Loucy (cell line): ENCODE results near the gene CCDC102B.
"Not testable (repeated sequence)": the region's sequence is repeated elsewhere in the genome, so short reads cannot be mapped to it uniquely, and the experiment has no call there.

Experiments
- H2AFZ ChIP-seq: fragments of 200-600 bp; sonication (generic); 2 replicates; pipeline ENCODE4 v1.6.0; 2016; ENCODE audit warnings: antibody characterized with exemption, mild to moderate bottlenecking, low read length, moderate library complexity
- H3F3A ChIP-seq: fragments of 200-600 bp; 2 replicates; pipeline ENCODE4 v1.6.0; 2016; ENCODE audit warnings: antibody characterized with exemption, low read depth, mild to moderate bottlenecking
- H3K27me3 ChIP-seq: fragments of 200-600 bp; sonication (generic); 2 replicates; pipeline ENCODE4 v1.6.1; 2014; ENCODE audit warnings: low read length, mild to moderate bottlenecking; ENCODE audit not compliant: insufficient read depth, poor library complexity, severe bottlenecking
- H3K36me3 ChIP-seq: fragments of 200-600 bp; sonication (generic); 2 replicates; pipeline ENCODE4 v1.6.1; 2016; ENCODE audit warnings: low read length; ENCODE audit not compliant: insufficient read depth
- H3K4me1 ChIP-seq: fragments of 200-600 bp; sonication (generic); 2 replicates; pipeline ENCODE4 v1.5.1; 2014; ENCODE audit warnings: low read length, mild to moderate bottlenecking; ENCODE audit not compliant: insufficient read depth, poor library complexity, severe bottlenecking
- H3K4me2 ChIP-seq: fragments of 200-600 bp; sonication (generic); 2 replicates; pipeline ENCODE4 v1.6.0; 2014; ENCODE audit warnings: antibody characterized with exemption, low read length, low read depth, mild to moderate bottlenecking; ENCODE audit not compliant: poor library complexity, severe bottlenecking
- H3K4me3 ChIP-seq: fragments of 200-600 bp; sonication (generic); 2 replicates; pipeline ENCODE4 v1.5.1; 2014; ENCODE audit warnings: low read length, mild to moderate bottlenecking, mixed read lengths; ENCODE audit not compliant: poor library complexity, severe bottlenecking
- H3K79me2 ChIP-seq: fragments of 200-600 bp; sonication (generic); 2 replicates; pipeline ENCODE4 v1.6.1; 2014; ENCODE audit warnings: low read length; ENCODE audit not compliant: insufficient read depth
- H3K9ac ChIP-seq: fragments of 200-600 bp; sonication (generic); 2 replicates; pipeline ENCODE4 v1.6.0; 2014; ENCODE audit warnings: mild to moderate bottlenecking, low read depth, low read length, moderate library complexity; ENCODE audit not compliant: poor library complexity, severe bottlenecking
- H3K9me2 ChIP-seq: fragments of 200-600 bp; sonication (generic); replicated peaks from 2 replicates; pipeline ENCODE4 v1.6.1; 2016; ENCODE audit warnings: low read depth, low read length, mixed read lengths
- H3K9me3 ChIP-seq: fragments of 200-600 bp; sonication (generic); 2 replicates; pipeline ENCODE4 v1.6.1; 2014; ENCODE audit warnings: mild to moderate bottlenecking, antibody characterized with exemption, low read length, low read depth; ENCODE audit not compliant: insufficient read depth
- H4K20me1 ChIP-seq: fragments of 200-600 bp; sonication (generic); 2 replicates; pipeline ENCODE4 v1.6.0; 2014; ENCODE audit warnings: antibody characterized with exemption, low read length, mild to moderate bottlenecking; ENCODE audit not compliant: insufficient read depth, poor library complexity, severe bottlenecking
- EZH2phosphoT487 ChIP-seq: fragments of 200-600 bp; IDR thresholded peaks from 2 replicates; pipeline ENCODE4 v1.6.1; 2018; ENCODE audit warnings: antibody characterized with exemption, mild to moderate bottlenecking, moderate library complexity, borderline replicate concordance
- TF ChIP-seq, protein P1 (sequence below): fragments of 200-600 bp; sonication (generic); conservative IDR thresholded peaks from 2 replicates; pipeline ENCODE4 v1.5.1; 2014; ENCODE audit warnings: mild to moderate bottlenecking, antibody characterized with exemption, low read length

The CCDC102B gene

GRCh38 chr18:68940039-68940438 is 142.2 kb downstream of the CCDC102B start:
- Histone ChIP-seq H3K27me3 (no peaks in the 10 kb centered on the region), H3K9me2 (no peaks in the 10 kb centered on the region), H3K79me2 (no peaks in the 10 kb centered on the region), H3K9me3 (no peaks in the 10 kb centered on the region), H3K4me3 (no peak overlapping the region), H3K4me1 (no peaks in the 10 kb centered on the region), H3K9ac (no peak overlapping the region), H3F3A (no peaks in the 10 kb centered on the region), H3K36me3 (no peaks in the 10 kb centered on the region), H2AFZ (no peak overlapping the region), H4K20me1 (no peaks in the 10 kb centered on the region), H3K4me2 (no peak overlapping the region)
- TF ChIP-seq EZH2phosphoT487, result no peak
- TF ChIP-seq, protein P1, sequence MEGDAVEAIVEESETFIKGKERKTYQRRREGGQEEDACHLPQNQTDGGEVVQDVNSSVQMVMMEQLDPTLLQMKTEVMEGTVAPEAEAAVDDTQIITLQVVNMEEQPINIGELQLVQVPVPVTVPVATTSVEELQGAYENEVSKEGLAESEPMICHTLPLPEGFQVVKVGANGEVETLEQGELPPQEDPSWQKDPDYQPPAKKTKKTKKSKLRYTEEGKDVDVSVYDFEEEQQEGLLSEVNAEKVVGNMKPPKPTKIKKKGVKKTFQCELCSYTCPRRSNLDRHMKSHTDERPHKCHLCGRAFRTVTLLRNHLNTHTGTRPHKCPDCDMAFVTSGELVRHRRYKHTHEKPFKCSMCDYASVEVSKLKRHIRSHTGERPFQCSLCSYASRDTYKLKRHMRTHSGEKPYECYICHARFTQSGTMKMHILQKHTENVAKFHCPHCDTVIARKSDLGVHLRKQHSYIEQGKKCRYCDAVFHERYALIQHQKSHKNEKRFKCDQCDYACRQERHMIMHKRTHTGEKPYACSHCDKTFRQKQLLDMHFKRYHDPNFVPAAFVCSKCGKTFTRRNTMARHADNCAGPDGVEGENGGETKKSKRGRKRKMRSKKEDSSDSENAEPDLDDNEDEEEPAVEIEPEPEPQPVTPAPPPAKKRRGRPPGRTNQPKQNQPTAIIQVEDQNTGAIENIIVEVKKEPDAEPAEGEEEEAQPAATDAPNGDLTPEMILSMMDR, result no peak

- Histone ChIP-seq H3K79me2 (no peaks in the 10 kb centered on the region), H3K4me1 (no peaks in the 10 kb centered on the region), H4K20me1 (no peaks in the 10 kb centered on the region), H3K27me3 (no peaks in the 10 kb centered on the region), H3K9ac (no peak overlapping the region), H3K4me2 (no peak overlapping the region), H2AFZ (no peak overlapping the region), H3K9me2 (no peaks in the 10 kb centered on the region), H3K36me3 (no peaks in the 10 kb centered on the region), H3K4me3 (no peak overlapping the region), H3K9me3 (no peaks in the 10 kb centered on the region), H3F3A (no peaks in the 10 kb centered on the region)
- TF ChIP-seq, protein P1, result no peak
- TF ChIP-seq EZH2phosphoT487, result no peak
These were observed 142.9 kb downstream of the CCDC102B start for GRCh38 chr18:68940754-68941153.

DNA sequence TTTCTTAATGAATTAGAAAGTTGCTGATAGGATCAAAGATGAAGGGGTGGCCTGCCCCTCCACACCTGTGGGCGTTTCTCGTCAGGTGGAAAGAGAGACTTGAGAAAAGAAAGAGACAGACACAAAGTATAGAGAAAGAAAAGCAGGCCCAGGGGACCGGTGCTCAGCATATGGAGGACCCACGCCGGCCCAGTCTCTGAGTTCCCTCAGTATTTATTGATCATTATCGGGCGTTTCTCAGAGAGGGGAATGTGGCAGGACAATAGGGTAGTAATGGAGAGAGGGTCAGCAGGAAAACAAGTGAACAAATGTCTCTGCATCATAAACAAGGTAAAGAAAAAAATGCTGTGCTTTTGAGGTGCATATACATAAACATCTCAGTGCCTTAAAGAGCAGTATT is 144.3 kb downstream of the CCDC102B start:
- H3K4me3 ChIP-seq, result no peak overlapping the region
- H4K20me1 ChIP-seq, result no peaks in the 10 kb centered on the region
- no peaks in the 10 kb centered on the region for H3K36me3 ChIP-seq
- no peaks in the 10 kb centered on the region for H3K9me3 ChIP-seq
- H2AFZ ChIP-seq, result no peak overlapping the region
- no peaks in the 10 kb centered on the region for H3F3A ChIP-seq
- TF ChIP-seq, protein P1, result no peak
- H3K4me1 ChIP-seq, result no peaks in the 10 kb centered on the region
- no peak overlapping the region for H3K9ac ChIP-seq
- no peaks in the 10 kb centered on the region for H3K9me2 ChIP-seq
- no peaks in the 10 kb centered on the region for H3K27me3 ChIP-seq
- no peak overlapping the region for H3K4me2 ChIP-seq
- H3K79me2 ChIP-seq, result no peaks in the 10 kb centered on the region

DNA sequence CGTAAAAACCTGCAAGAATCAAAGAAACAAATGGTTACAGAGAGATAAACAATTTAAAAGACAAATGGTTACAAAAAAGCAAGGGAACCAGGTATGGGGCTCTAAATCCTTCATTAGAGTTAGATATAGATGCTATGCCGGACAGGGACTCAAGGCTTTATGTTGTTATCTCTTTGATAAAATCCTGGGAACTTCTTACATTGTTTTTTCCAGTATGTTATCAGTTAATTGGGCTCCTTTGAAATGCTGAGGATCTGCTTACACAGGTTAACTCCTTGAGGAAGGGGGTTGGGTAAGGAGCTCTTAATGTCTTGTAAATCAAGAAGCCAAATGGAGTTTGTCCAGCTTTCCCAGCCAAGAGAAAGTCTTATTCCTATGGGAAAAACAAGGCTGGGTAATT is 146.0 kb downstream of the CCDC102B start:
- H4K20me1 ChIP-seq, H3K9ac ChIP-seq, H3K9me3 ChIP-seq: not testable (repeated sequence)

More for the DNA sequence above, 146.0 kb downstream of the CCDC102B start:
- not testable (repeated sequence) for H3K36me3 ChIP-seq, H3F3A ChIP-seq, H3K4me2 ChIP-seq, H2AFZ ChIP-seq, H3K4me1 ChIP-seq, H3K9me2 ChIP-seq, H3K79me2 ChIP-seq, H3K4me3 ChIP-seq, H3K27me3 ChIP-seq
